Transverse colon (tissue), 4 donors: ENCODE measurements around the gene VSIG4. TPM values are rescaled to one million over a fixed set of nuclear protein-coding genes. Genes with fewer than 3 reads are reported as not detected.
"Not testable (repeated sequence)": the region's sequence is repeated elsewhere in the genome, so short reads cannot be mapped to it uniquely, and the experiment has no call there.

Experiments used
- DNase-seq: peaks from one replicate; pipeline ENCODE4 v3.0.0-alpha.2; 2019
- H3K27ac ChIP-seq, 4 donors: fragments of 200-600 bp; sonication (generic); 2 replicates each; pipeline ENCODE4 v1.5.1; 2016 to 2018; ENCODE audit warnings: inconsistent platforms in 4 of 4
- H3K27me3 ChIP-seq: fragments of 200-600 bp; sonication (generic); 2 replicates; pipeline ENCODE4 v1.5.1; 2017; ENCODE audit warnings: inconsistent platforms
- H3K36me3 ChIP-seq, 4 donors: fragments of 200-600 bp; sonication (generic); 2 replicates each; pipeline ENCODE4 v1.5.1; 2017 to 2019; ENCODE audit warnings: inconsistent platforms in 4 of 4
- H3K4me1 ChIP-seq, 4 donors: fragments of 200-600 bp; sonication (generic); 2 replicates each; pipeline ENCODE4 v1.5.1; 2017 to 2020; ENCODE audit warnings: inconsistent platforms in 4 of 4
- H3K4me3 ChIP-seq, 4 donors: fragments of 200-600 bp; sonication (generic); 1 replicate in 1 of 4; 2 replicates in 3 of 4; pipeline versions ENCODE4 v1.5.1 to v1.6.1; 2017 to 2019; ENCODE audit warnings: inconsistent platforms in 4 of 4
- H3K9me3 ChIP-seq, 2 donors: fragments of 200-600 bp; sonication (generic); 2 replicates each; pipeline ENCODE4 v1.5.1; 2017 to 2019; ENCODE audit warnings: inconsistent platforms in 2 of 2
- EP300 ChIP-seq: sonication (generic); formaldehyde crosslinking; IDR thresholded peaks from one replicate; pipeline ENCODE4 v1.6.1; 2017; ENCODE audit warnings: antibody characterized with exemption, low read depth
- POLR2A ChIP-seq: fragments of 450-650 bp; IDR thresholded peaks from one replicate; pipeline ENCODE4 v1.6.1; 2016; ENCODE audit warnings: antibody characterized with exemption, mild to moderate bottlenecking, moderate library complexity
- POLR2AphosphoS5 ChIP-seq, 3 donors: sonication (generic); formaldehyde crosslinking; IDR thresholded peaks; one replicate each; pipeline ENCODE4 v1.6.1; 2016; ENCODE audit warnings: antibody characterized with exemption in 3 of 3
- WGBS, 2 donors: methylation state at CpG; one replicate each; pipeline ENCODE4 v1.1.5; 2018; ENCODE audit warnings: low coverage in 1 of 2; 5-methylcytosine and 5-hydroxymethylcytosine counted together
- in situ Hi-C, 4 donors: fragments of 200-750 bp; cut with MboI; loops; one replicate each; pipeline versions ENCODE4 v1.15.0 to v1.15.1; 2017; ENCODE audit warnings: low sequenced_read_pairs in 3 of 4, low pct_ligation_motif_present in 1 of 4, low pct_unique_long_range_greater_than_20kb in 1 of 4
- intact Hi-C: fragments of 100-400 bp; cut with DNase I; formaldehyde crosslinking; loops from one replicate; pipeline ENCODE4 v1.15.1; 2023; ENCODE audit warnings: low total_unique reads
- total RNA-seq, 4 donors: library from RNA; depleted of rRNA; stranded (reverse); fragments of >200 nt; gene quantifications; one replicate each; pipeline ENCODE4 v1.1.0, GENCODE V29; 2016
- TF ChIP-seq, protein P1 (sequence below), 5 experiments: fragments of 200-600 bp in 3 of 5; fragments of 450-650 bp in 2 of 5; sonication (generic) in 3 of 5; IDR thresholded peaks; 1 replicate in 2 of 5; 2 replicates in 3 of 5; pipeline ENCODE4 v1.5.1; 2016 to 2017; ENCODE audit warnings: antibody characterized with exemption in 5 of 5, inconsistent platforms in 3 of 5, mild to moderate bottlenecking in 2 of 5, moderate library complexity in 1 of 5

The VSIG4 gene
- total RNA-seq, 4 donors from 2014 or later = 7.5 to 66.9 (median 32.1) TPM

DNA sequence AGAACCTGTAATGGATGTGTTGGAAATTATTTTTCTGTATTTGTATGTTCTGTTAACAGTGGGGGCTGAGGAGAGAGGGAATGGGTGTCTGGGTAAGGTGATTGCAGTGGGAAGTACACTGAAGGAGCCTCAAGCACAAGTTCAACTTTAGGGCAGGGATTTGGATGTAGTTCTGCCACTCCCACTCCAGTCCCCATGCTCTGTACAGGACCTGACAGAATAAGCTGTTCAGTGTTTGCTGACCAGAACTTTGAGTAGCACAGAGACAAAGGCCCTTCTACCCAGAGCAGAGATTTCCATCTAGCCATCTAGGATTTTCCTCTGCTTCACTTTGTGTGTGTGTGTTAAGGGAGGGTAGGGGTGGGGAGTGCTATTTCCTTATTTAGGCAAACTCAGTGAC is 49.2 kb downstream of the VSIG4 start:
- H3K36me3 ChIP-seq = no peaks in the 10 kb centered on the region
- in situ Hi-C loops = loop anchor here in 3 of 4 donors (25.0 kb wide), 2 partner anchors 253 to 403 kb away; no protein-coding TSS in a partner anchor
- TF ChIP-seq, protein P1, sequence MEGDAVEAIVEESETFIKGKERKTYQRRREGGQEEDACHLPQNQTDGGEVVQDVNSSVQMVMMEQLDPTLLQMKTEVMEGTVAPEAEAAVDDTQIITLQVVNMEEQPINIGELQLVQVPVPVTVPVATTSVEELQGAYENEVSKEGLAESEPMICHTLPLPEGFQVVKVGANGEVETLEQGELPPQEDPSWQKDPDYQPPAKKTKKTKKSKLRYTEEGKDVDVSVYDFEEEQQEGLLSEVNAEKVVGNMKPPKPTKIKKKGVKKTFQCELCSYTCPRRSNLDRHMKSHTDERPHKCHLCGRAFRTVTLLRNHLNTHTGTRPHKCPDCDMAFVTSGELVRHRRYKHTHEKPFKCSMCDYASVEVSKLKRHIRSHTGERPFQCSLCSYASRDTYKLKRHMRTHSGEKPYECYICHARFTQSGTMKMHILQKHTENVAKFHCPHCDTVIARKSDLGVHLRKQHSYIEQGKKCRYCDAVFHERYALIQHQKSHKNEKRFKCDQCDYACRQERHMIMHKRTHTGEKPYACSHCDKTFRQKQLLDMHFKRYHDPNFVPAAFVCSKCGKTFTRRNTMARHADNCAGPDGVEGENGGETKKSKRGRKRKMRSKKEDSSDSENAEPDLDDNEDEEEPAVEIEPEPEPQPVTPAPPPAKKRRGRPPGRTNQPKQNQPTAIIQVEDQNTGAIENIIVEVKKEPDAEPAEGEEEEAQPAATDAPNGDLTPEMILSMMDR (IDR thresholded peaks at IDR 0.05) = no peak
- TF ChIP-seq EP300 (no peak), POLR2AphosphoS5 (IDR thresholded peaks at IDR 0.05) (no peak), POLR2A (no peak)
- no peak overlapping the region for H3K4me3 ChIP-seq
- H3K27me3 ChIP-seq = no peaks in the 10 kb centered on the region
- H3K4me1 ChIP-seq = peaks cover 0 to 4% (median 0%) of the 10 kb centered on the region in 4 donors
- intact Hi-C loops = no loop called here
- H3K27ac ChIP-seq = no peak overlapping the region
- DNase-seq = no peak
- no peaks in the 10 kb centered on the region for H3K9me3 ChIP-seq

DNA sequence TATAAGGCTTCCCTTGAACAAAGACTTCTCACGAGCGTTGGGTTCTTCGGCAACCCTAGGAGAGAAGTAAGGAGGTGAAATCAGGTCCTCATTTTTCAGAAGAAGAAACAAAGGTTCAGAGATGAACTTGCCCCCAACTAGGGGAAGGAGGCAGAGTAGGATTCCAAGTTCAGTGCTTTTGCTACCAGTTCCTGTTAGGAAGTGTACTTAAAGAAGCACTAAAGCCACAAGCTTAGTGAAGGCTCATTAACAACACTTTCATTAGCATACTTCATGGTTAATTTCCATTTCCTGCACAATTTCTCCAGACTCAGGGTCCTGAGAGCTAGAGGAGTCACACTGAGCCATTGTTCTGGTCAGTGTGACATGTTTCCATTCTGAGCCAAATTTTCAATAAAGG is 52.1 kb downstream of the VSIG4 start:
- H3K27me3 ChIP-seq = no peaks in the 10 kb centered on the region
- no peak overlapping the region for H3K27ac ChIP-seq
- no peak for TF ChIP-seq POLR2A
- no peak for TF ChIP-seq POLR2AphosphoS5 (IDR thresholded peaks at IDR 0.05)
- TF ChIP-seq EP300 = no peak
- TF ChIP-seq, protein P1 (IDR thresholded peaks at IDR 0.05) = no peak
- intact Hi-C loops (loop anchor here (2.0 kb wide), 1 partner anchor 409 kb away; no protein-coding TSS in a partner anchor), in situ Hi-C loops (loop anchor here (10.0 to 25.0 kb wide), 3 partner anchors 251 to 403 kb away; no protein-coding TSS in a partner anchor)
- no peaks in the 10 kb centered on the region for H3K9me3 ChIP-seq
- H3K4me1 ChIP-seq = peaks cover 0 to 4% (median 0%) of the 10 kb centered on the region in 4 donors
- no peaks in the 10 kb centered on the region for H3K36me3 ChIP-seq
- 72% methylated on average over 3 of the region's 3 CpGs; no CpG with 5 or more reads in 1 of the 2 donors for WGBS, 2 donors
- H3K4me3 ChIP-seq = no peak overlapping the region
- DNase-seq = no peak

DNA sequence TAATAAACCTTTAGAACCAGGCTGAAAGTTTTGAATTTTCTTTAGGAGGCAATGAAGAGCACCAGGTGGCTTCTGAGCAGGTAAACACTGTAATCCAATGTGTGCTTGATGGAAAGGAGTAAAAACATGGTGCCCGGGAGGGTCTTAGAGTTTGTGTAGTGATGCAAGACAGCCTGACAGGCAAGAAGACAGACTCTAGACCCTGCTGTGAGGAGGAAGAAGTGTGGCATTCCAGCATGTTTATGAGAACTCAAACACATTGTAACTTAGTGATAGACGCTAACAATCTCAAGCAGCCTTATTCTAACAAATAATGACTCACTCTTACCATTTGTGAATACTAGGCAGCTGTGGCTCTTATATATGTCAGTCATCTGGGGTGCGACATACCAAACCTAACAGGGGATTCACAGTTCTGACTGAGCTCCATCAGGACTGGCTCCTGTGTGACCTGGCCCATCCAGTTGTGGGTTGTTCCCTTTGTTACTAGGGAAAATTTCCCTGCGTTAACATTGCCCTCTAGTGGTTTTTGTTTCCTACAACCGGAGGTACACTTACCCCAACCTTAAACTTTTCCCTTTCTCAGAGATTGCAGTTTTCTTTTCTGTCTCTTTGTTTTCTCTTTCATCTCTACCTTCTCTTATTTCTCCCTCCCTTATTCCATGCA is 53.8 kb downstream of the VSIG4 start:
- TF ChIP-seq, protein P1 (IDR thresholded peaks at IDR 0.05) = peak; percentile 41 to 62 (median 51)
- TF ChIP-seq EP300 = no peak
- no peak for TF ChIP-seq POLR2A
- no peak for TF ChIP-seq POLR2AphosphoS5 (IDR thresholded peaks at IDR 0.05)
- intact Hi-C loops = loop anchor here (2.0 kb wide), 1 partner anchor 407 kb away; no protein-coding TSS in a partner anchor

DNA sequence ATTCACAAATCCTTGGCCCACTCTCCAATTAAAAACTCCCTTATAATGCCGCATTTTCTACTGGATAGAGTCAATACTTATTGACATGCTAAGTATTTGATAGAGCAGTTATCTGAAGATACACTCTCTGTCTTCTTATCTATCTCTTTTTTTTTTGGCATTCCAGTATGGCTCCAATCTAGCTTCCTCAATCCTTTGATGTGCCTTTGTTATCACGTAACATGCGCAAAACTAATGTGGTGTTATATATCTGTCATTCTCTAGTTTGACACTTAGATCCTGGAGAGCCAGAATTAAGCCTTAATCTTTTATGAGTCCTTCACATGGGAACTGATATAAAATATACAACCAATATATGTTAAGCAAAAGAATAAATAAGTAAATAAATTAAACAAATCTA is 54.7 kb downstream of the VSIG4 start:
- in situ Hi-C loops = loop anchor here (10.0 to 25.0 kb wide), 3 partner anchors 248 to 400 kb away; no protein-coding TSS in a partner anchor
- DNase-seq = no peak
- TF ChIP-seq, protein P1 (IDR thresholded peaks at IDR 0.05) = no peak
- TF ChIP-seq EP300 (no peak), POLR2AphosphoS5 (IDR thresholded peaks at IDR 0.05) (no peak), POLR2A (no peak)
- no peaks in the 10 kb centered on the region for H3K27me3 ChIP-seq
- H3K4me3 ChIP-seq = no peak overlapping the region
- intact Hi-C loops = no loop called here
- H3K4me1 ChIP-seq = peaks cover 0 to 4% (median 0%) of the 10 kb centered on the region in 4 donors
- 92 to 100% methylated on average over 1 to 3 of the region's 3 CpGs for WGBS, 2 donors
- no peak overlapping the region for H3K27ac ChIP-seq
- H3K36me3 ChIP-seq = no peaks in the 10 kb centered on the region
- H3K9me3 ChIP-seq = no peaks in the 10 kb centered on the region

More for the DNA sequence above, 53.8 kb downstream of the VSIG4 start:
- H3K27me3 ChIP-seq = no peaks in the 10 kb centered on the region
- no peaks in the 10 kb centered on the region for H3K36me3 ChIP-seq
- H3K4me1 ChIP-seq = peaks cover 0 to 4% (median 0%) of the 10 kb centered on the region in 4 donors
- 17 to 26% methylated on average over 3 to 5 of the region's 5 CpGs for WGBS, 2 donors
- H3K4me3 ChIP-seq = no peak overlapping the region
- no peaks in the 10 kb centered on the region for H3K9me3 ChIP-seq
- in situ Hi-C loops = loop anchor here (10.0 to 25.0 kb wide), 3 partner anchors 249 to 401 kb away; no protein-coding TSS in a partner anchor
- no peak overlapping the region for H3K27ac ChIP-seq
- peak; percentile 12 for DNase-seq

DNA sequence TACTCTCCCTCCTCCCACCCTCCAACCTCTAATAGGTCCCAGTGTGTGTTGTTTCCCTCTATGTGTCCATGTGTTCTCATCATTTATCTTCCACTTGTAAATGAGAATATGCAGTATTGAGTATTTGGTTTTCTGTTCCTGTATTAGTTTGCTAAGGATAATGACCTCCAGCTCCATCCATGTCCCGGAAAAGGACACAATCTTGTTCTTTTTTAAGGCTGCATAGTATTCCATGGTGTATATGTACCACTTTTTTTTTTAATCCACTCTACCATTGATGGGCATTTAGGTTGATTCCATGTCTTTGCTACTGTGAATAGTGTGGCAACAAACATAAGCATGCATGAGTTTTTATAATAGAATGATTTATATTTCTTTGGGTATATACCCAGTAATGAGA is 62.7 kb downstream of the VSIG4 start:
- H3K4me3 ChIP-seq, H3K9me3 ChIP-seq, H3K36me3 ChIP-seq, H3K4me1 ChIP-seq, H3K27me3 ChIP-seq, DNase-seq, H3K27ac ChIP-seq, intact Hi-C loops: not testable (repeated sequence)
- in situ Hi-C loops = loop anchor here in 3 of 4 donors (25.0 kb wide), 2 partner anchors 240 to 390 kb away; no protein-coding TSS in a partner anchor
- WGBS, 2 donors = 78% methylated on average over 1 of the region's 1 CpG; no CpG with 5 or more reads in 1 of the 2 donors
